NCI-H2107 treated with DMSO at 0.1 percent for 48 hours (cell line): ENCODE measurements around the gene SCN3B.

Source experiments
- DNase-seq: peaks from one replicate; lab custom pipeline; 2025; ENCODE audit not compliant: unreplicated experiment; lab: John Stamatoyannopoulos, UW

SCN3B gene

DNA sequence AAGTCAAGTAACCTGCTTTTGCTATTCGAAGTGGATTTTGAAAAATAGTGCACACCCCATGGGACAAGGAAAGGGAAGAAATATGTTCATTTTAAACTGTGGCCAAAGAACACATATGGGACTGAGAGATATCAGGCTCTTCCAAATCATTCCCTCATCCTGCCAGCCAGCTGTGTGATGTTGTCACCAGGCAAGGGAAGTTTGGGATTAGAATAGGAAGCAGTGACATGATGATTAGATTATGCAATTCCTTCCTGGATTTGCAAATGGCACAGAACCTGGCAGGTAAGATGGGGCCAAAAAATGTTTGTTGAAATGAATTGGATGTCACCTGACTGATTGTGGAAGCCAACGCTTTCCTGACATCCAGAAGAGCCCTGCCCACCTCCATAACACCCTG lies 4.9 kb upstream of the SCN3B start:
- DNase-seq = no peak

GRCh38 chr11:123653827-123654565 lies 428 bp downstream of the SCN3B start:
- DNase-seq = no peak

- no peak for DNase-seq
These were observed 969 bp downstream of the SCN3B start for GRCh38 chr11:123653483-123653826.

- no peak for DNase-seq
These were observed 1.8 kb downstream of the SCN3B start for GRCh38 chr11:123652599-123652998.

- no peak for DNase-seq
These were observed 3.5 kb downstream of the SCN3B start for GRCh38 chr11:123650901-123651300.

GRCh38 chr11:123645286-123645975 lies 9.0 kb downstream of the SCN3B start:
- DNase-seq = no peak

GRCh38 chr11:123642435-123642834 lies 12.0 kb downstream of the SCN3B start:
- no peak for DNase-seq

- DNase-seq = no peak
These were observed 13.0 kb downstream of the SCN3B start for GRCh38 chr11:123641495-123641840.

DNA sequence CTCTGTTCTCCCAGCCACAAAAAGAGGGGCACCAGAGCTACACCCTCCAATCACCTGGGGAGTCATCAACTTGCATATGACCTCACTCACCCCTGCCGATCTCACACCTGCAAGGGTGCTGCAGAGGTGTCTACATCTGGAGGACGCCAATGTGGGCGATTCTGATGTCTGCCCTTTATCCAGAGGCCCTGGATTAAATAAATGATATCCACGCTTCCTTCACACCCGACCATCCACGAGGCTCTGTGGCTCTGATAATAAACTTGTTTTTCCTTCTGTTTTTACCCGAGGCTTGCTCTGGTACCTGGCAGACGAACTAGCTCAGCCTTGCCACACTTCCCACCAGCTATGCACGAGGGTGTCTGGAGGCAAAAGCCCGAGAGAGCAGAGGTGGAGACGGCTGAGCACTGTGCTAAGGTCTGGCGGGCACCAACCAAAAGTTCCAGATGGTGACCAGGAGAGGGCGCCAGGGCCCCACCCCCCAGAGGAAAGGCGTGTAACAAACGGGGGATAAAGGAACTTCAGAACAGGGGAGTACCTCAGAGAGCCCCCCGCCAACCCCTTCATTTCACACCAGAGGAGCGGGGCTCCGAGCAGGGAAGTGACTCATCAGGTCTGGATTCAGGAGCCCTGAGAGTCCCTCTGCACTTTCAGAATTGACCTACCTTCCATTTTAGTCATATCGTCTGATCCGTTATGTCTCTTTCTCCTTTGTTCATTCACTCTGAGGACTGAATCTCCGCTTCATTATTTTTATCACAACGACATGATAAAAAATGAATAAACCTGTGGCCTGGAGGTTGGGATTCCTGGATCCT lies 13.5 kb downstream of the SCN3B start:
- peak; percentile 19 for DNase-seq

DNA sequence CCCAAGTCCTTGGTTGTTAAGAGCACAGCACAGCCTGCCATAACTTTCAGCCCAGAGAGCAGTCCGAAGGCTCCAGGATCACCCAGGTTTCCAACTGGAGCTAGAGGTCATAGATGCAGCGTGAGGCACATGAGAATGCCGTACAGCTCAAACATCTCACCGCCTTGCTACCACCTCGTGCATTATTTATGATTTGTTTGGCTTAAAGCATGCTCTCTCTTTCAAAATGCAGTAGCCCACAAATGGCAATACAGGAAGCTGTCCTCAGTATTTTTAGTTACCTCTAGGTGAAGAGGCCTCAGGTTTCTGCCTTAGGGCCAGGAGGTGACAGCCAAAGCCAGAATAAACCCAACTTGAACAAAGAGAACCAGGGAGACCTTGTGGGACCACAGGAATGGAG lies 14.4 kb downstream of the SCN3B start:
- no peak for DNase-seq

- DNase-seq = no peak
These were observed 24.3 kb downstream of the SCN3B start for GRCh38 chr11:123630126-123630608.

DNA sequence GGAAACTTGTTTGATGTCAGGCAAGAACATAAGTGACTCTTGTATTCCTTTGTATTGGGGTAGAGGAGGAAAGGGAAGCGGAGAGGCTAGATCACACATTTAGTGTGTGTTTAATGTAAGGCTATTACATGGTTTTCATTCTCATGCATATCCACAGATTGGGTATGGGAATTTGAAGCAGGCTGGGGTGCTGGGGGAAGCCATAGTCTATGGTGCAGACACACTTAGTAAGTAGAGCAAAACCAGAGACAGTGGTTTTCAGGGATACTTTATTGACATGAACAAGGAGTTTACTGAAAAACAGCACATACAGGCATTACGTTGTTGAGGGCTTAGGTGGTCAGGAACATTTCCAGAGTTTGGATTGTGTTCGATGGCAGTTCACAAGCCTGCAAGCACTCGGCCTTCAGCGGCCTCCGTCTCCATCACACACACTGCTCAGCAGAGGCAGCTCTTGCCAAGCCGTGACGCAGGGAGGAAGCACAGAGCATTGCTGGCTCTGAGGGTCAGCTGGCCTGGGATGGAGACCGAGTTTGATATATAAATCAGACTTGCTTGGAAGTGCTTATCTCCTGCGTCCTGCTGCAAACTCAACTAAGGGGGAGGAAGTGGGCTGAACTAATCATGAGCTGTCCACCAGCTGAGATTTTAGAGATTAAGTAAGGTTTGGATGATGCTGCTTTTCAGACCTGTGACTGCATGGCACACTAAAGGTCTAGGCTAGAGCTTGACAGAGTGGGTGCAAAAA lies 25.3 kb downstream of the SCN3B start:
- no peak for DNase-seq

DNA sequence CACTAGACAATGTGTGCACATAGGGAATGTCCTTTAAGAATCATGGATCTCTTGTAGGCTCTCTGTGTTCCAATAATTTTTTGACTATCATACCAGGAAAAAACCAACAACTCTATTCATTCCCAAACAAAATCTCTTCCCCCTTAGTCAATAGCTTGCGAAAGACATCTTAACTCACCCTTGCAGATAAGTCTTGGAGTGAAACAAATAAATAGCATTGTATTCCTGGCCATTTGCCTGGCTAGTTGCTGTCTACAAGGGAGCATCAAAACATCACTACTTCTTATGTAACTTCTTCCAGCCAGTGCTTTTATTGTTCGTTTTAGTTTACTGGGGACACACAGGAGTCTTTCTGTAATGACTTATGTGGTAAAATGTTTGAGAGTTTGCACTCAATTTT lies 29.4 kb downstream of the SCN3B start:
- no peak for DNase-seq

GRCh38 chr11:123622576-123622975 lies 31.8 kb downstream of the SCN3B start:
- no peak for DNase-seq

DNA sequence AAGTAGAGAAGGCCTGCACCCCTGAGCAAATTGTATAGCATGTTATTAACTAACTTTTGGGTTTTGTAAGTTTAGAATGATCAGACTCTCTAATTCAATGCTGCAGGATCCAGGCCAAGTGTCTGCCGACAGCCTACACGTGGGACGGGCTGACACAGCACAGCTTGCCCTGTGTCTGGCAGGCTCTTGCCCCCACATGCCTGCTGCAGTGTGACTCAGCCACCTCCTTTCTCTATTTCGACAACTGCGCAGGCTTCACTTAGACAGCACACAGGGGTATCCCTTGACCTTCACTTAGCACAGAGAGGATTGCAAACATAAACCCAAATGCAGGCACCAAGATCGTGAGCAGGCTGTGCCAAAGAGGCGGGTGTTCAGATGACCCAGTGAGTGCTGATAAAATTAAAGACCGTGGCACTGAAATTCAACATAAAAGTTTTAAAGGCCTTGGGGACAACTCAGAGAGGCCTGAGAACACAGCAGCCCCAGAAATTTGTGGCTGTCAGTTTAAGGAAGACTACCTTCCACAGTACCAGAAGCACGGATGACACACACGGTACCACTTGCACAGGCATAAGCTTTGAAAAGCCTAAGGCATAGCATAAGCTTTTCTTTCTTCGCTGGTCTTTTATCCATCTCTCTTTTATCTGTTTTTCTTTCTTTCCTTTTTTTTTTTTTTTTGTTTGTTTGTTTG lies 37.8 kb downstream of the SCN3B start:
- no peak for DNase-seq

GRCh38 chr11:123611698-123612097 lies 42.7 kb downstream of the SCN3B start:
- no peak for DNase-seq

DNA sequence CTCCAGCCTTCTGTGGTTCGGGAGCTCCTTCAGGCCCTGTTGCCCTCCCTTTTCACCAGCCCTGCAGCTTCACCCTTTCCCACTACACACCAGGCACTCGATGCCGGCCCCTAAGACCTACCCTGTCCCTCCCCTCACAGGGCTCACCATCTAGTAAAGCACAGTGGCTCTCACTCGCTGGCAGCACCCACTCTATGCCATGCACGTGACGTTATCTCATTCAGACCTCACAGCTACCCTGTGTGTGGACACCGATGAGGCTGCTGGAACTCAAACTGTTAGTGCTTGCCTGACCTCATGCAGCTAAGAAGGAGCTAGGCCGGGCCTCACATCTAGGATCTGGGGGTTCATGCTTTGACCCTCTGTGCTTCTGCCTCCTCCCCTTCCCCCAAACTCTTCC lies 45.5 kb downstream of the SCN3B start:
- no peak for DNase-seq

DNA sequence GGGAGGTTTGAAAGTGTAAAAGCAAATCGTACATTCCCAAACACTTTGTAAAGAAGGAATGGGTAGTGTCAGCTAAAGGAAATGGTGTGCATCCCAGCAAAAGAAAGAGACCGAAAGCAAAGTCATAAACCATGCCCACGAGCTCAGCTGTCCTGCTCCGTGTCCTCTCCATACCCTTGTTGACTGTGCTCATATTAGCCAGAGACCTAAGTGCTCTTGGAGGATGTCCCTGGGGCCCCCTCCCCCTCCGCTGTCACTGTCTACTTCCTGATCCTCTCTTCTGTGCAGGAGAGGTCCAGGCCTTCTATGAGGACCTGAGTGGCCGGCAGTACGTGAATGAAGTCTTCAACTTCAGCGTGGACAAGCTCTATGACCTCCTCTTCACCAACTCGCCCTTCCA lies 46.1 kb downstream of the SCN3B start:
- DNase-seq = no peak

DNA sequence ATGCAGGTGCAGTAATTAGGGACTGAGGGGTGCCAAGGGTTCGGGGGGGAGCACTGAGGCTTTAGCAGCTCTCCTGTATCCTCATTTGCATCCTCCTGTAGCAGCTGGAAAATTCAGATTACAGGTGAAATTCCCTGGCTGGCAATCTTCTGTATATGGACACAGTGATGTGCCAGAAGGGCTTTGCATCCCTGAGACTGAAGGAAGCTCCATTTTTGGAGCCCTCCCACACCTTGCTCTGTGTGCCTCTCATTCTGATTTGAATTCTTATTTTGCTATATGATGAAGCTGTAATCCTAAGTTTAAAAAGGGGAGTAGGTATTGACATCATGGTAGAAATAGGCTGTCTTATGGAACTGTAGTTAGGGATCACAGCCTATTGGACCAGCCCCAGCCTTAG lies 46.6 kb downstream of the SCN3B start:
- no peak for DNase-seq

DNA sequence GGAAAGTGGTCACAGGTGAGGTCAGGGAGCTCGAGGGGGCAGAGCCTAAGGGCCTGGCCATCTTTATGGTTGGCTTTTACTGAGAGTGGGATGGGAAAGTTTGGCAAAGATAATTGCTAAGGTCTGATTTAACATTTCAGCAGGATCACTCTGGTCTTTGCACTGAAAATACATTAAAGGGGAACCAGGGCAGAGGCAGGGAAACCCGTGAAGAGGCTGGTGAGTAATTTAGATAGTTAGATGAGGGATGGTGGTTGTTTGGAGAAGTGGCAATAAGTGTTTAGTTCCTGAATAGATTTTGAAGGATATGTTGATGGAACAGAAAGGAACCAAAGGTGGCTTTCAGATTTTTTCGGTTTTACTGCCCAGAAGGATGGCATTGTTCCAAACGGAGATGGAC lies 50.8 kb downstream of the SCN3B start:
- DNase-seq = no peak

GRCh38 chr11:123601743-123602142 lies 52.7 kb downstream of the SCN3B start:
- no peak for DNase-seq
